Measurements from ENCODE around the gene TMPRSS6.

The TMPRSS6 gene

GRCh38 chr22:37146507-37147180, 37.1 kb upstream of the TMPRSS6 start:
- TF ChIP-seq CTCF (IDR thresholded peaks at IDR 0.05; ENCODE audit: insufficient read depth, low read depth, low read length, missing control alignments) = no peak
- H3K4me3 ChIP-seq (ENCODE audit: low read depth, low read length) = peak overlapping the region; percentile 97
- no peak for DNase-seq (ENCODE audit: low read depth)

GRCh38 chr22:37146051-37146385, 36.5 kb upstream of the TMPRSS6 start:
- no peak overlapping the region for H3K4me3 ChIP-seq (ENCODE audit: low read depth, low read length)
- no peak for TF ChIP-seq CTCF (IDR thresholded peaks at IDR 0.05; ENCODE audit: insufficient read depth, low read depth, low read length, missing control alignments)
- no peak for DNase-seq (ENCODE audit: low read depth)

GRCh38 chr22:37145180-37146050, 35.9 kb upstream of the TMPRSS6 start:
- H3K4me3 ChIP-seq (ENCODE audit: low read depth, low read length) = no peak overlapping the region
- TF ChIP-seq CTCF (IDR thresholded peaks at IDR 0.05; ENCODE audit: insufficient read depth, low read depth, low read length, missing control alignments) = no peak
- no peak for DNase-seq (ENCODE audit: low read depth)

- no peak overlapping the region for H3K4me3 ChIP-seq (ENCODE audit: low read depth, low read length)
- no peak for TF ChIP-seq CTCF (IDR thresholded peaks at IDR 0.05; ENCODE audit: insufficient read depth, low read depth, low read length, missing control alignments)
- no peak for DNase-seq (ENCODE audit: low read depth)
Measured at GRCh38 chr22:37144180-37144554, 34.7 kb upstream of the TMPRSS6 start.

GRCh38 chr22:37141971-37142370, 32.5 kb upstream of the TMPRSS6 start:
- DNase-seq (ENCODE audit: low read depth) = no peak
- TF ChIP-seq CTCF (IDR thresholded peaks at IDR 0.05; ENCODE audit: insufficient read depth, low read depth, low read length, missing control alignments) = no peak
- H3K4me3 ChIP-seq (ENCODE audit: low read depth, low read length) = no peak overlapping the region

GRCh38 chr22:37141476-37141875, 32.0 kb upstream of the TMPRSS6 start:
- H3K4me3 ChIP-seq (ENCODE audit: low read depth, low read length) = no peak overlapping the region
- no peak for TF ChIP-seq CTCF (IDR thresholded peaks at IDR 0.05; ENCODE audit: insufficient read depth, low read depth, low read length, missing control alignments)
- DNase-seq (ENCODE audit: low read depth) = no peak
